ENCODE data around the gene PIP4K2A.
"Not testable (repeated sequence)": the region's sequence is repeated elsewhere in the genome, so short reads cannot be mapped to it uniquely, and the experiment has no call there.

The PIP4K2A gene

DNA sequence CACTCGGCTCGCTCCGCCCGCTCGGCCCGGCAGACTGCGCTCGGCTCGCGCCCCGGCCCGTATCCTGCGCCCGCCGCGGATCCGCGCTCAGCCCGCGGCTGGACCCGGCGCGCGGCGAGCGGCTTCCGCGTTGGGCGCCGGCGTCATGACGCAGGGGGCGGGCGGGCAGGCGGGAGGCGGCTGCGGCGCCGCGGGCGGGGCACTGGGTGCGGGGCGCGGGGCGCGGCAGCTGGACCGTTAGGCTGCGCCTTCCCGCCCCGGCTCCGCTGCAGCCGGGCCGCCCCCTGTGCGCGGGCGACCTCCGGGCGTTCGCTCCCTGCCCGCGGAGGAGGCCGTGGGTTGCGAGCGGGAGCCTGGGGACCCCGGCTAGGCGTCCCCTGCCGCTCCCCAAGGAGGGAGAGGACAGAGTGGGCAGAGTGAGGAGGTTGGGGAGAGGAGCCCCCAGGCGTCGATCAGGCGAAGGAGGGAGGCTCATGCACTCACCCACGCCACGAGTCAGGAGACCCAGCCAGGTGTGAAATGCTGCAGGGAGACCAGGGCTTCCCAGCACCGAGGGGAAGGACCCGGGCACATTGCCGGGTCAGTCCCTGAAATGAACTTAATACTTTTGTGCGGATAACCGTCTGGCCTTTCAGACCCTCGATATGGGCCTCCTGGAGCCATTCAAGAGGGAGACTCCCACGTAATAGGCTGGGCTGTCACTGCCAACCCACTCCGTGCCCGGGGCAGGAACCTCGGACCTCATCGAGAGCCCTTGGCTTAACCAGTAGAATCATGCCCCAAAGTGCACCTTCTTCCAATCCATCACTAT, at the start of gene PIP4K2A:
Gene PIP4K2A, minus strand, starts transcription at position 100 of the 811 bp plus-strand sequence. CDS start 252 bp downstream, outside the sequence.
- DNase-seq (ENCODE audit: low read depth in 1 of 2, low spot score in 1 of 2), result peak; percentile 47 to 71

DNA sequence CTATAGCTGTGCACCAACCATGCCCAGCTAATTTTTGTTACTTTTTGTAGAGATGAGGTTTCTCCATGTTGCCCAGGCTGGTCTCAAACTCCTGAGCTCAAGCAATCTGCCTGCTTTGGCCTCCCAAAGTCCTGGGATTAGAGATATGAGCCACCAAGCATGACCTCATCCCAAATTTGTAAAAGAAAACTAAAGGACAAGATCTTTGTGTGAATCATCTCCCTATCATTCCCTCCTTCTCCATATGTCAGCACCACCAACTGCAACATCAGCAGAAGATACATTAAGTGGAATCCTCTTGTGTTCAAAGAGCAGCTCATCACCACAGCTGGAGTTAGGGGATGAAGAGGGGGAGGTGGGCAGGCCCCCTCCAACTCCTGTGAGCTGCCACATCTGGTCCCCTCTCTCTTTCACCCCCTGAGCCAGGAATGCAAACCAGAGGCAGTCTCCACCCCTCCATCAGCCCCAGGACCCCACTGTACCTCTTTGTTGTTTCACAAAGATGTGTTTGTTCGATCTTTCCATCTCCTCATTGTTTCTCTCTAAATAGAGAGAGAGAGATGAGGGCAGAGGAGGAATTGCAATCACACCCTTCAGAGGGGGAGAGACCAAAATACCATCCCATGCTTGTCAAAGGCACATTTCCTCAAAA, 47.3 kb upstream of the PIP4K2A start:
- no peak for DNase-seq (ENCODE audit: low read depth in 1 of 2, low spot score in 1 of 2)

DNA sequence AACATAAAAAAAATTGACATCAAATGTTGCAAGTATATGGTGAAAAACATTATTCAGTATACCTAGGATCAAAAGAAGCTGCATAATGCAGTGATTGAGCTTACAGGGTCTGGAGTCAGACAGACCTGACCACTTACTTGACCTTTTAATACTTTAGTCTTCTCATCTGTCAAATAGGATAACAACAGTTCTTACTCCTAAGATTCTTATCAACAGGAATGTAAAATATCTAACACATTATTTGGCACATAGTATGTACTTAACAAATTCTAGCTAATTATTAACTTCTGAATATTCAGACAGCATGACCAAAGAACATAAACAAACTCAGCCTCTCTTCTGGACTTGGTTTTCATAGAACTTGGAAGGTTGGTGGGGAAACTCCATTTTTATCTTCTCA, 45.6 kb upstream of the PIP4K2A start:
- no peak for DNase-seq (ENCODE audit: low read depth in 1 of 2, low spot score in 1 of 2)

DNA sequence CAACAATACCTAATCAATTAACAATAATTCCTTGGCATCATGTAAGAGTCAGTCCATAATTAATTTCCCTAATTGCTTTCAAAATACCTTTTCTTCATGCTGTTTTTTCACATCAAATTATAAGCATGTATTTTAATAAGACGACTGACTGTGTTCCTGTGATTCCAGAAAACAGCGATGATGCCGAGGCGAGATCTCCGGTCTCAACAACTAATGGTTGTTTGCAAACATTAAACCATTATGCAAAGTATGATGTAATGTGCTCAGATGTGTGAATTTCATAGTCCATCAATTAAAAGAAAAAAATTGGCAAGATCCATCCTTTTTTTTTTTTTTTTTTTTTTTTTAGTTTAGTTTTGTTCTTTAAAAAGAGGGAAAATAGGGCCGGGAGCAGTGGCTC, 44.5 kb upstream of the PIP4K2A start:
- no peak for DNase-seq (ENCODE audit: low read depth in 1 of 2, low spot score in 1 of 2)

- DNase-seq (ENCODE audit: low read depth in 1 of 2, low spot score in 1 of 2), result no peak
These were observed 39.9 kb upstream of the PIP4K2A start for GRCh38 chr10:22754296-22754695.

DNA sequence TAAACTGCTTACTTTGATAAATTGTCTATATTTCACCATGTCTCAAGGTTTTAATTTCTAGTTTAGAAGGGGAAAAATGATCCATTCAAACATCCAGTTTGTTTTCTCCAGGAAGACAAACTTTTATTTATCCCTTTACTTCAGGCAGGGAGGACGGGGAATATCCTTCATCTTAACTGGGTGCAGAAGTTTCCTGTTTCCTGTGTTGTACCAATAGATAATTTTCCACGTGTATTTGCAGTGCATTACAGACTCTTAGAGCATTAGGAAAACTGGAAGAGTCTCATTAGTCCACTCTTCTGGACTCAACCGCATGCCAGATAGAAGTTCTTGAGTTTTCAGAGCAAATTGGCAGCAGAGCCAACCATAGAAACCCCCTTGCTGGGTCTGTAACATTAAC, 39.4 kb upstream of the PIP4K2A start:
- DNase-seq (ENCODE audit: low read depth in 1 of 2, low spot score in 1 of 2), result no peak

DNA sequence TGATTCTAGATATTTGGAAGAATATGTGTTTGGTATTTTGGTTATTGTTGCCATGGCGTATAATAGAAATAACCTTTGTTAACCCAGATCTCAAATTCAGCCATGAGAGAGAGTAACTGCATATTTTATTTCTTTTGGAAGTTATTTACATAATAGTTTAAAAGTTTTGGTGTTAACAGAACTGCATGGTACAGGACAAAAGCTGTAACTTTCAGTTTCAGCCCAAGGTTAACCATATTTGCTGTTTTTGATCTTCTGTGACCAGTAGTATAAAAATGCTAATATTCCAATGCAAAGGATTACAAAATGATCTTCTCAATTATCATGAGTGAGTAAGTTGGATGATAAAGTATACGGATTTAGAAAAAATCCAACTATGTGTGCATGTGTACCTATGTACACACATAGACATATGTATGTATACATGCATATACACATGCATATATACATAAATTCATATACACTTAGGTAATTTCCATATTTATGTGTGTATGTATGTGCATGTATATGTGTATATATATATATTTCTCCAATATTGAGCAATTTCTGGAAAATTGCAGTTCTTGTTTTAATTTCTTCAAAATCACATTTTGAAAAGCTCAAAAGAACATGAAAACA, 38.0 kb upstream of the PIP4K2A start:
- DNase-seq (ENCODE audit: low read depth in 1 of 2, low spot score in 1 of 2), result no peak

DNA sequence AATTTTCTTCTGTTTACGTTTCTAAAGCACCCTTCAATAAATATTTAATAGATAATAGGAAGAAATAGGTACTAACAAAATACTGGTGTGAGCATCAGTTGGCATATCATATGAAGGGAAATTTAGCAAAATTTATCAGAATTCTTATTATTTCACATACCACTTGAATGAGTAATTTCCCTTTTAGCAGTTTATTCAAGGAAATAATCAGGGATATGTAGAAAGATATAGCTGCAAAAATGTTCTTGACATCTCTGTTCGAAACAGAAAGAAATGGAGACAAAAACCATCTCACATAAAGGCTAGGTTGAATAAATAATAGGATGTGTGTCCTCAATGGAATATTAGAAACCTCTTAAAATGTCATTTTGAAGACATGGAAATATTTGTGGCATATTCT, 35.8 kb upstream of the PIP4K2A start:
- no peak for DNase-seq (ENCODE audit: low read depth in 1 of 2, low spot score in 1 of 2)

DNA sequence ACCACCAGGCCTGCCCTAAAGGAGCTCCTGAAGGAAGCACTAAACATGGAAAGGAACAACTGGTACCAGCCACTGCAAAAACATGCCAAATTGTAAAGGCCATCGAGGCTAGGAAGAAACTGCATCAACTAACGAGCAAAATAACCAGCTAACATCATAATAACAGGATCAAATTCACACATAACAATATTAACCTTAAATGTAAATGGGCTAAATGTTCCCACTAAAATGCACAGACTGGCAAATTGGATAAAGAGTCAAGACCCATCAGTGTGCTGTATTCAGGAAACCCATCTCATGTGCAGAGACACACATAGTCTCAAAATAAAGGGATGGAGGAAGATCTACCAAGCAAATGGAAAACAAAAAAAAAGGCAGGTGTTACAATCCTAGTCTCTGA, 30.5 kb upstream of the PIP4K2A start:
- not testable (repeated sequence) for DNase-seq (ENCODE audit: low read depth in 1 of 2, low spot score in 1 of 2)

GRCh38 chr10:22742678-22743077, 28.3 kb upstream of the PIP4K2A start:
- no peak for DNase-seq (ENCODE audit: low read depth in 1 of 2, low spot score in 1 of 2)

DNA sequence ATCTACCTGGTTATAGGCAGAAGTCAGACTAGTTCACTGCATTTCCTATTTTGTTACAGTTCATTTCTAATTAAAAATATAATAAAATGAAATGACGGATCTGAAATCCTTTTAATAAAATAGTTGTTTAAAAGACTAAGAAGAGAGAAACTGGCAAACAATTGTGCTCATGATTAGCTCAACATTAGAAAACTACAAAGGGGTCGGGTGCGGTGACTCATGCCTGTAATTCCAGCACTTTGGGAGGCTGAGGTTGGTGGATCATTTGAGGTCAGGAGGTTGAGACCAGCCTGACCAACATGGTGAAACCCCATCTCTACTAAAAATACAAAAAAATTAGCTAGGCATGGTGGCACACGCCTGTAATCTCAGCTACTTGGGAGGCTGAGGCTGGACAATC, 27.3 kb upstream of the PIP4K2A start:
- DNase-seq (ENCODE audit: low read depth in 1 of 2, low spot score in 1 of 2), result not testable (repeated sequence)

GRCh38 chr10:22740180-22740579, 25.8 kb upstream of the PIP4K2A start:
- DNase-seq (ENCODE audit: low read depth in 1 of 2, low spot score in 1 of 2), result no peak

DNA sequence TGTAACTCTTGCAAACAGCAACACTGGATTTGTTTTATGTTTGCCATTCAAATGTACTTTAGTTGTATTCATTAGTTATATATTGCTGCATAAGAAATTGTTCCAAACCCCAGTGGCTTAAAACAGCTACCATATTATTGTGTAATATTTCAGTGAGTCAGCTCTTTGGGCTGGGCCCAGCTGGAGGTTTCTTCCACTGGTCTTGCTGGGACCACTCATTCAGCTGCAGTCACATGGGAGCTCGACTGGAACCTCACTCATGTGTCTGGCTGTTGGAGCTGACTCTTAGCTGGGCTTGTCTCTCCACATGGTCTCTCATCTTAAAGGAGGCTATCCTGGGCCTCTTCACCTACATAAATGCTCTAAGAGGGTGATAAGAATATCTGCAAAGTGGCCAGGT, 23.2 kb upstream of the PIP4K2A start:
- DNase-seq (ENCODE audit: low read depth in 1 of 2, low spot score in 1 of 2), result no peak

DNA sequence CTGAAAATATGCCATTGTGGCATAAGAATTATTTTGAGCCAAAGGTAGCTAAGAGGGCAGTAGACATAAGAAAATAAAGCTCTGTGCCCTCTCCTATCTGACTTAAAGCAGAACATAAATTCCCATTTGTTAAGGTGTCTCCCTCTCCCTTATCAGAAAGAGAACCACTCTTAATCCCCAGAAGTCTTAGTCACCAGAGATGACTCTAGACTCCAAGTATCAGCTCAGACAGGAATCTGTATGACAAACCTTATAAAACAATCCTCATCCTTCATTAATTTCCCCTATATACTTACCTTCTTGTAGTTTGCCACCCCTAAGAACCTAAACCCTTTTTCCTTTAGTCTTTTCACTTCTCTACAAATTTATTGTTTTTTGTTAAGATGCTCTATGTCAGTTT, 21.8 kb upstream of the PIP4K2A start:
- DNase-seq (ENCODE audit: low read depth in 1 of 2, low spot score in 1 of 2), result no peak

- no peak for DNase-seq (ENCODE audit: low read depth in 1 of 2, low spot score in 1 of 2)
These were observed 19.6 kb upstream of the PIP4K2A start for GRCh38 chr10:22733992-22734391.

- DNase-seq (ENCODE audit: low read depth in 1 of 2, low spot score in 1 of 2), result no peak
These were observed 13.3 kb upstream of the PIP4K2A start for GRCh38 chr10:22727663-22728062.

DNA sequence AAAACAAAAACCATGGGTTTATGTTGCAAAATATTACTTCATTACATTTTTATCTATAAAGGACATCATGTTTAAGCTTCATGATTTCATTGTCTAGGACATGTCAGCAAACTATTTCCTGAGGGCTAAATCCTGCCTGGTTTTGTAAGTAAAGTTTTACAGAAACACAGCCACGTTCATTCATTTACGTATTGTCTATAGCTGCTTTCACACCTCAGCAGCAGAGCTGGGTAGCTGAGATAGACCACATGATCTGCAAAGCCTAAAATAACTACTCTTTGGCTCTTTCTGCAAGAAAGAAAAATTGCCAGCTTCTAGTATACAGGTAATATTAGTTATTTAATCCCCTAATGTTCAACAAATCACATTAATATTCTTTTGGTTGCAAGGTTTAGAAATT, 12.7 kb upstream of the PIP4K2A start:
- DNase-seq (ENCODE audit: low read depth in 1 of 2, low spot score in 1 of 2), result no peak

DNA sequence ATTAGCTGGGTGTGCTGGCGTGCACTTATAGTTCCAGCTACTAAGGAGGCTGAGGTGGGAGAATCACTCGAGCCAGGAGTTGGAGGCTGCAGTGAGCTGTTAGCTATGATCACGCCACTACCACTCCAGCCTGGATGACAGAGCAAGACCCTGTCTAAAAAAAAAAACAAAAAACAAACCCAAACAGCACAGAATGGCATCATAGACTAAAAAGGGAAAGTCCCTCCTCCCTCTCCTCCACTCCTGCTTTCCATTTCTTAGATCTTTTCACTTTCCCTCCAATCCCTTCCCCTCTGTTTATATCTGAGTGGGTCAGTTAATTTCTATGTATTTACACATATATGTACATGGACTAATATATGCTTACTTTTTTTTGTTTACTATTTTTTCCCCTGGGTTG, 10.4 kb upstream of the PIP4K2A start:
- DNase-seq (ENCODE audit: low read depth in 1 of 2, low spot score in 1 of 2), result no peak

DNA sequence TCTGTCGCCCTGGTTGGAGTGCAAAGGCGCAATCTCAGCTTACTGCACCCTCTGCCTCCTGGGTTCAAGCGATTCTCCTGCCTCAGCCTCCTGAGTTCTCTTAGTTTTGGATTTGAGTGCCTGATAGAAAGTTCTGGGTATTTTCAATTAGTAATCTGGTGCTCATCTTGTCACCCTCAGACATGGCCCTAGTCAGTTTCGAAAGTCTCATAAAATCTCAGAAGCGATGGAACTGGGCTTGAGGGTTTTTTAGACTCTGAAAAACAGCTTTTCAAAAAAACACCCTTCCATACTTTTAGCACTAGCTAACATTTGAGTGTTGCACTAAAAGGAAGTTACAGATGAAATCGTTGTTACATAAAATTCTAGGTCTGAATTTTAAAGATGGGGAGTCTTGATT, 9.4 kb upstream of the PIP4K2A start:
- no peak for DNase-seq (ENCODE audit: low read depth in 1 of 2, low spot score in 1 of 2)

DNA sequence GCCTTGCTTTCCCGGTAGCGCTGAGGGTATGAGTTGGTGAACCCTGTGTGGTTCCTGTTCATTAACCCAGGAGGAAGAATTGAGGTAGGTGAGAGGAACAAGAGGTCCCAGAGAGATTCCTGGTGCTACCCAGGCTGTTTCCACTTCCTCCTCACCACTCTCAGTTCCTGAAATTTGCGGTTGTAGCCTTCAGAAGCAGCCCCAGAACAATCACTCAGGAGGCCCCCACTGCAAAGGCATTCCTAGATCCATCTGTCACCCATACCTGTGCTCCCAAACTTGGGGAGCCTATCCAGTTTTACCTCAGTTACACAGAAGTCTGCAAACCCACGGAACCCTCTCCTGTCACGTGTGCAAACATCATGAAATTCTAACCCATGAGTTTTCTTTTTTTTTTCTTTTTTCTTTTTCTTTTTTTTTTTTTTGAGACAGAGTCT, 9.0 kb upstream of the PIP4K2A start:
- no peak for DNase-seq (ENCODE audit: low read depth in 1 of 2, low spot score in 1 of 2)

GRCh38 chr10:22722626-22723169, 8.3 kb upstream of the PIP4K2A start:
- no peak for DNase-seq (ENCODE audit: low read depth in 1 of 2, low spot score in 1 of 2)

GRCh38 chr10:22720667-22721066, 6.3 kb upstream of the PIP4K2A start:
- DNase-seq (ENCODE audit: low read depth in 1 of 2, low spot score in 1 of 2), result no peak

Measured in activated T-helper 1 cell treated with anti-CD3 and anti-CD28 coated beads, Interleukin-2, amount 50 U/mL, for 16 hours (primary cell).